ENCODE data around the gene MOB3B. TPM values are rescaled to one million over a fixed set of nuclear protein-coding genes. Genes with fewer than 3 reads are reported as not detected.

The MOB3B gene
- polyA plus RNA-seq, 2 of the 4 experiments (the other 2 are of a cell fraction): 6.0 to 6.4 TPM

GRCh38 chr9:27442464-27442863 is 87.2 kb downstream of the MOB3B start:
- 76% methylated on average over 4 of the region's 4 CpGs for WGBS (ENCODE audit: missing lambda C conversion rate)
- ATAC-seq (no peak), DNase-seq (ENCODE audit: low read depth in 1 of 2, low spot score in 1 of 2) (no peak), FAIRE-seq (no peak)
- H3K9me3 ChIP-seq: no peaks in the 10 kb centered on the region
- no peak overlapping the region for H3K4me2 ChIP-seq
- no peak overlapping the region for H3K4me3 ChIP-seq
- peaks cover 12% of the 10 kb centered on the region for H3K4me1 ChIP-seq
- ChIA-PET CTCF (interaction anchor here (1.2 kb wide), 1 partner anchor 104 kb away, joined by 3 read pairs; no protein-coding TSS in a partner anchor), POLR2A (no interaction called here)
- TF ChIP-seq FOSB (CRISPR knock-in tag; IDR thresholded peaks at IDR 0.05) (no peak), BCL3 (IDR thresholded peaks at IDR 0.05) (no peak), REST (IDR thresholded peaks at IDR 0.05) (no peak), MAFK (IDR thresholded peaks at IDR 0.05; ENCODE audit: partially characterized antibody) (no peak), RCOR1 (IDR thresholded peaks at IDR 0.05; ENCODE audit: low read depth, low read length) (no peak), CTCF (IDR thresholded peaks at IDR 0.05) (no peak), HOXB13 (CRISPR knock-in tag; IDR thresholded peaks at IDR 0.05; ENCODE audit: low read depth) (no peak)
- H3K27ac ChIP-seq: no peak overlapping the region

- TF ChIP-seq BHLHE40 (IDR thresholded peaks at IDR 0.05; ENCODE audit: low read depth, low read length) (no peak), ZSCAN20 (CRISPR knock-in tag; IDR thresholded peaks at IDR 0.05) (no peak), BCL3 (IDR thresholded peaks at IDR 0.05) (no peak), JUN (IDR thresholded peaks at IDR 0.05) (no peak), CEBPB (IDR thresholded peaks at IDR 0.05) (no peak), POLR2AphosphoS2 (conservative IDR thresholded peaks at IDR 0.05; ENCODE audit: low read length) (no peak), HEYL (CRISPR knock-in tag; IDR thresholded peaks at IDR 0.05) (no peak), HDAC2 (IDR thresholded peaks at IDR 0.05) (no peak), HOXB13 (CRISPR knock-in tag; IDR thresholded peaks at IDR 0.05; ENCODE audit: low read depth) (no peak), EHF (CRISPR knock-in tag; IDR thresholded peaks at IDR 0.05) (no peak), FOSB (CRISPR knock-in tag; IDR thresholded peaks at IDR 0.05) (no peak), FOSL2 (IDR thresholded peaks at IDR 0.05) (no peak), FOSL2 (CRISPR knock-in tag; IDR thresholded peaks at IDR 0.05) (no peak), RAD21 (conservative IDR thresholded peaks at IDR 0.05 in 1 of 2, IDR thresholded peaks at IDR 0.05 in 1 of 2) (no peak)
- POLR2A ChIA-PET: no interaction called here
- 78% methylated on average over 4 of the region's 4 CpGs for WGBS (ENCODE audit: missing lambda C conversion rate)
These were observed 87.9 kb downstream of the MOB3B start for GRCh38 chr9:27441741-27442070.

More at GRCh38 chr9:27441741-27442070, 87.9 kb downstream of the MOB3B start:
- ATAC-seq: no peak
- Histone ChIP-seq H3K4me1 (peaks cover 20% of the 10 kb centered on the region), H3K4me3 (no peak overlapping the region), H3K27ac (no peak overlapping the region), H3K4me2 (no peak overlapping the region), H3K9me3 (no peaks in the 10 kb centered on the region)
- no peak for FAIRE-seq
- CTCF ChIA-PET: no interaction called here
- no peak for DNase-seq (ENCODE audit: low read depth in 1 of 2, low spot score in 1 of 2)
